Activated CD8-positive, alpha-beta memory T cell treated with anti-CD3 and anti-CD28 coated beads, Interleukin-2, amount 50 U/mL, for 4 hours (primary cell): ENCODE measurements around the gene PCYOX1L.

Source experiments
- DNase-seq: peaks from one replicate; pipeline ENCODE4 v3.0.0-alpha.2; 2020

Gene PCYOX1L

GRCh38 chr5:149370878-149371277 is 13.0 kb downstream of the PCYOX1L start:
- no peak for DNase-seq

- peak; percentile 69 for DNase-seq
These were observed 13.6 kb downstream of the PCYOX1L start for GRCh38 chr5:149371296-149371962.

- no peak for DNase-seq
These were observed 14.4 kb downstream of the PCYOX1L start for GRCh38 chr5:149372076-149372795.

GRCh38 chr5:149372932-149373331 is 15.1 kb downstream of the PCYOX1L start:
- DNase-seq = no peak

- no peak for DNase-seq
These were observed 16.5 kb downstream of the PCYOX1L start for GRCh38 chr5:149374303-149374702.

- no peak for DNase-seq
These were observed 17.0 kb downstream of the PCYOX1L start for GRCh38 chr5:149374801-149375200.

- DNase-seq = no peak
These were observed 17.6 kb downstream of the PCYOX1L start for GRCh38 chr5:149375434-149375833.

- no peak for DNase-seq
These were observed 18.3 kb downstream of the PCYOX1L start for GRCh38 chr5:149376104-149376503.

GRCh38 chr5:149376711-149377447 is 19.0 kb downstream of the PCYOX1L start:
- no peak for DNase-seq

- DNase-seq = no peak
These were observed 20.5 kb downstream of the PCYOX1L start for GRCh38 chr5:149378241-149378820.

GRCh38 chr5:149379177-149379761 is 21.4 kb downstream of the PCYOX1L start, which contains the start of gene IL17B:
TSS of gene IL17B (minus strand) at chr5:149379292. CDS start at chr5:149379225, 67 bp downstream.
- DNase-seq = no peak

- DNase-seq = no peak
These were observed 22.1 kb downstream of the PCYOX1L start for GRCh38 chr5:149379818-149380374.

GRCh38 chr5:149380466-149381121 is 22.7 kb downstream of the PCYOX1L start:
- no peak for DNase-seq

- no peak for DNase-seq
These were observed 23.6 kb downstream of the PCYOX1L start for GRCh38 chr5:149381261-149381985.

GRCh38 chr5:149381986-149382338 is 24.1 kb downstream of the PCYOX1L start:
- DNase-seq = peak; percentile 74

- DNase-seq = no peak
These were observed 24.8 kb downstream of the PCYOX1L start for GRCh38 chr5:149382517-149383220.

GRCh38 chr5:149383399-149383798 is 25.6 kb downstream of the PCYOX1L start:
- no peak for DNase-seq

GRCh38 chr5:149386166-149386565 is 28.3 kb downstream of the PCYOX1L start:
- DNase-seq = no peak

GRCh38 chr5:149387081-149387631 is 29.3 kb downstream of the PCYOX1L start:
- DNase-seq = no peak

GRCh38 chr5:149387982-149388381 is 30.1 kb downstream of the PCYOX1L start:
- DNase-seq = no peak
